Epithelial cell of esophagus (primary cell): ENCODE data around the gene DSG4.

Source experiments
- DNase-seq: peaks from one replicate; pipeline ENCODE4 v3.0.0; 2010; ENCODE audit warnings: low read depth
- H3K4me3 ChIP-seq: 2 replicates; pipeline ENCODE4 v1.5.1; 2011; ENCODE audit warnings: mild to moderate bottlenecking, low read length, control low read depth
- TF ChIP-seq, protein P1 (sequence below): IDR thresholded peaks from 2 replicates; pipeline ENCODE4 v1.5.1; 2011; ENCODE audit warnings: low read depth, mild to moderate bottlenecking, low read length, control low read depth, inconsistent platforms; ENCODE audit not compliant: insufficient read depth; ENCODE audit errors: missing control alignments

Gene DSG4

DNA sequence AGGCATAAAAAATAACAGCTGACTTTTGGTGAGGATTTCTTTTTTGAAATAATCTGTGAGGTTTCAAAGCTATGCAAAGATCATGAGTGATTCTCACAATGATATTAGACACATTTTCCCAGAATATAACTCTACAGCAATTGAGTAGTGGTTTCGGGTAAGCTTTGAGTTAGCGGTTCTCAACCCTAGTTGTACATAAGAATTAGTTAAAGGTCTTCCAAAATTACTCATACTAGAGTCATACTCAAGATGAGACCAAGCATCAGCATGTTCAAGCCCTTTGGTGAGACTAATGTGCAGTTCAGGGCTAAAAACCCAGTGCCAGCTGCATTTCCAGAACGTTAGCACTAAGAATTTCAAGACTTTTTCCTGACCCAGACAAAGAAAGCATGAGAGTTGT lies 31.1 kb downstream of the DSG4 start:
- no peak overlapping the region for H3K4me3 ChIP-seq
- DNase-seq, result peak; percentile 48
- TF ChIP-seq, protein P1, sequence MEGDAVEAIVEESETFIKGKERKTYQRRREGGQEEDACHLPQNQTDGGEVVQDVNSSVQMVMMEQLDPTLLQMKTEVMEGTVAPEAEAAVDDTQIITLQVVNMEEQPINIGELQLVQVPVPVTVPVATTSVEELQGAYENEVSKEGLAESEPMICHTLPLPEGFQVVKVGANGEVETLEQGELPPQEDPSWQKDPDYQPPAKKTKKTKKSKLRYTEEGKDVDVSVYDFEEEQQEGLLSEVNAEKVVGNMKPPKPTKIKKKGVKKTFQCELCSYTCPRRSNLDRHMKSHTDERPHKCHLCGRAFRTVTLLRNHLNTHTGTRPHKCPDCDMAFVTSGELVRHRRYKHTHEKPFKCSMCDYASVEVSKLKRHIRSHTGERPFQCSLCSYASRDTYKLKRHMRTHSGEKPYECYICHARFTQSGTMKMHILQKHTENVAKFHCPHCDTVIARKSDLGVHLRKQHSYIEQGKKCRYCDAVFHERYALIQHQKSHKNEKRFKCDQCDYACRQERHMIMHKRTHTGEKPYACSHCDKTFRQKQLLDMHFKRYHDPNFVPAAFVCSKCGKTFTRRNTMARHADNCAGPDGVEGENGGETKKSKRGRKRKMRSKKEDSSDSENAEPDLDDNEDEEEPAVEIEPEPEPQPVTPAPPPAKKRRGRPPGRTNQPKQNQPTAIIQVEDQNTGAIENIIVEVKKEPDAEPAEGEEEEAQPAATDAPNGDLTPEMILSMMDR, result no peak

DNA sequence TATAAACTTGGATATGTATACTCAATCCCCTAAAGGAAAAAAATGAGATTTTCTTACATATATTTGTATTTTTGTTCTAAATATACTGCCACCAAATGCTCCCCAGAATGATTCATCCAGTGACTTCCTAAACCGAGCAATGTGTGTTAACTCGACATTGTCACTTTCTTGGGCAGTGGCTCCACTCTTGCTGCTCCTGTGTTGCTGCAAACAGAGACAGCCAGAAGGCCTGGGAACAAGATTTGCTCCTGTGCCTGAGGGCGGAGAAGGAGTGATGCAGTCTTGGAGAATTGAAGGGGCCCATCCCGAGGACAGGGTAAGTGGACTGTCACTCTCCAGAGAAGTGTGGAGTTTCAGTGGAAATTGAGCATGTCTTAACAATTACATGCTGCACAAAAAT lies 32.7 kb downstream of the DSG4 start:
- no peak overlapping the region for H3K4me3 ChIP-seq
- DNase-seq, result no peak
- TF ChIP-seq, protein P1, result no peak

DNA sequence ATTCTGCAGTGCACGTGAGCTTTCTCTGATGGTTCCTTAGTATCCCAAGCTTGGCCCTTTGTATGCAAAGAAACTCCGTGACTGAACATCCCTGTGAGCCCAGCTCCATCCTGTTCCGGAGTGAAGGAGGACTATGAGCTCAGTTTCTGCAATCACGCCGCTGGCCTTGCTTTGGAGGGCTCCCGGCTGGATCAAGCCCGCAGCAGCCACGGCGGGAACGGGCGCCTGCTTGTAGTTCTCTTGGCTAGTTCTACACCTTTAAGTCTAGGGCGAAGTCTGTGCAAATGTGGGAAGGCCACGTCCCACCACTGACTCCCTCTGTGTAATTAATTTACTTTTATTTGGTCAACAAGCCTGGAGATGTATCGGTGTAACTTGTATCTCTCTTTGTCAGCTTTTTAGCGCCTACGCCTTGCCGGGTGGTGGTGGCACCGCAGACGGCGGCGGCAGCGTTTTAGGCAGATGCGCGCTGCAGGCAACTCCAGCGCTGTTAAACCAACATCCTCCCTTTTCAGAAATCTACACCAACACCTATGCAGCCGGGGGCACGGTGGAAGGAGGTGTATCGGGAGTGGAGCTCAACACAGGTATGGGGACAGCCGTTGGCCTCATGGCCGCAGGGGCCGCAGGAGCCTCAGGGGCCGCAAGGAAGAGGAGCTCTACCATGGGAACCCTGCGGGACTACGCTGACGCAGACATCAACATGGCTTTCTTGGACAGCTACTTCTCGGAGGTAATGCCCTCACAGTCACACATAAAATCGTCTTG lies 34.3 kb downstream of the DSG4 start:
- no peak overlapping the region for H3K4me3 ChIP-seq
- TF ChIP-seq, protein P1, result no peak
- DNase-seq, result no peak

DNA sequence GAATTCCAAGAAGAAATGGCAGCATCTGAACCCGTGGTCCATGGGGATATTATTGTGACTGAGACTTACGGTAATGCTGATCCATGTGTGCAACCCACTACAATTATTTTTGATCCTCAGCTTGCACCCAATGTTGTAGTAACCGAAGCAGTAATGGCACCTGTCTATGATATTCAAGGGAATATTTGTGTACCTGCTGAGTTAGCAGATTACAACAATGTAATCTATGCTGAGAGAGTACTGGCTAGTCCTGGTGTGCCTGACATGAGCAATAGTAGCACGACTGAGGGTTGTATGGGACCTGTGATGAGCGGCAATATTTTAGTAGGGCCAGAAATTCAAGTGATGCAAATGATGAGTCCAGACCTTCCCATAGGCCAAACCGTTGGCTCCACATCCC lies 36.6 kb downstream of the DSG4 start:
- no peak overlapping the region for H3K4me3 ChIP-seq
- DNase-seq, result no peak
- TF ChIP-seq, protein P1, result no peak

DNA sequence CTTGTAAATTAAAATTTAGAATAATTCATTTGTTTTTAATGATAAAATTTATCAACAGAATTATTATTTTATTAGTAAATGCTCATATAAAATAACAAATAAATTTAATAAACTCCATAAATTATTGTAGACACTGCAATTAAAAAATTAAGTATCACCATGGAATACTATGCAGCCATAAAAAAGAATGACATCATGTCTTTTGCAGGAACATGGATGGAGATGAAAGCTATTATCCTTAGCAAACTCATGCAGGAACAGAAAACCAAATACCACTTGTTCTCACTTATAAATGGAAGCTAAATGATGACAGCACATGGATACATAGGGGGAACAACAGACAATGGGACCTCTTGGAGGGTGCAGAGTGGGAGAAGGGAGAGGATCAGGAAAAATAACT lies 41.3 kb downstream of the DSG4 start:
- H3K4me3 ChIP-seq, result no peak overlapping the region
- no peak for DNase-seq
- TF ChIP-seq, protein P1, result no peak

GRCh38 chr18:31419457-31419932 lies 42.9 kb downstream of the DSG4 start:
- TF ChIP-seq, protein P1, result peak; percentile 17
- no peak overlapping the region for H3K4me3 ChIP-seq
- peak; percentile 97 for DNase-seq

GRCh38 chr18:31420032-31420431 lies 43.5 kb downstream of the DSG4 start:
- TF ChIP-seq, protein P1, result no peak
- no peak overlapping the region for H3K4me3 ChIP-seq
- no peak for DNase-seq
